ENCODE measurements around the gene SYNRG.

- TF ChIP-seq CTCF (IDR thresholded peaks at IDR 0.05; ENCODE audit: low read length) = no peak
- TF ChIP-seq EZH2 (IDR thresholded peaks at IDR 0.05; ENCODE audit: borderline replicate concordance, low read length) = no peak
These were observed 106.1 kb downstream of the SYNRG start for GRCh38 chr17:37503148-37503547.

Data from OCI-LY1 (cell line).